GM19397 (cell line): ENCODE results near the gene AKT1.
A peak's percentile ranks its signal among the peaks of the same experiment; 100 is the strongest.
"Not testable (repeated sequence)": the region's sequence is repeated elsewhere in the genome, so short reads cannot be mapped to it uniquely, and the experiment has no call there.

ENCODE experiments used
- ATAC-seq: cut with Tn5 transposase; IDR thresholded peaks from one replicate; pipeline ENCODE4 v1.9.1; 2021; ENCODE audit warnings: mild to moderate bottlenecking, moderate library complexity; ENCODE audit not compliant: unreplicated experiment

The AKT1 gene

GRCh38 chr14:104794993-104795780 lies at the start of gene AKT1:
Gene AKT1 (minus strand): TSS chr14:104795748. CDS start chr14:104792643, 3,105 bp downstream.
- ATAC-seq, result peak; percentile 27

GRCh38 chr14:104845033-104845666 lies 49.6 kb upstream of the AKT1 start:
- ATAC-seq, result no peak

- ATAC-seq, result no peak
These were observed 48.9 kb upstream of the AKT1 start for GRCh38 chr14:104844306-104845032.

DNA sequence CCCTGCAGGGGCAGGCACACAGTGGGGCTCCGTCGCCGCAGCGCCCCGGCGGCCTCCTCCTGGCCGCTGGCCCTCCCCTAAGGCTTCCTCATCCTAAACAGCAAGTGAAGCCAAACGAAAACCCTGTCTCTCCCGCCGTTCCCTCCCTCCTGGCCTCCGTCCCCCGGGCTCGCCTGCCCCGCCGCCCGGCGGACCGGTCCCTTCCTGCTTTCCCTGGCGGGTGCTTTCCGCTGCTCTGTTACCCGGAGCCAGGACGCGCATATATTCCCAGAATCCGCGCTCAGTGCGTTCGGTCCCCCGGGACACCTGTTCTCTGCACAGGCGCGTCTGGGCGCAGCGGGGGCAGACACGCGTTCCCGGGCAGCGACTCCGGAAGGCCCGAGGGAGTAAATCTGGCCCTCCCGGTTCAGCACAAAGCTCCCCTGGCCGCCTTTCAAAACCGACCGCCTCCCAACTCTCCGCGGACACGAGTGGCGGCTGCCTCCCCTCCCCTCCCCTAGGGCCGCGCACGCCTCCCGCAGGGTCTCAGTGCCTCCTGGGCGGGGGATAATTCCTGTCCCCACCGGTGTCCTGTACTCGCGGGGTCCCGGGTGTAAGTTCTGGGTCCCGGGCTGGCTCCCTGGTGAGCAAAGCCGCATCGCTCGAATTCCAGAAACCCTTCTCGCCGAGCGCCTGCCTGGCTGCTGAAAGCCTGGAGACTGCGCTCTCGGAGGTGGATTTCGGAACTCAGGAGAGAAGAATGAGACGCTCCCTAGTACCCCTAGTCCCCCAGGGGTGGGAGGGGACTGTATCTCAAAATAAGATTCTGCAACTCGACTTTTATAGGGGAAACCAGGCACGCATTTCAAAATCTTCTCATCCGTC lies 48.1 kb upstream of the AKT1 start:
- no peak for ATAC-seq

- ATAC-seq, result no peak
These were observed 47.5 kb upstream of the AKT1 start for GRCh38 chr14:104843006-104843405.

DNA sequence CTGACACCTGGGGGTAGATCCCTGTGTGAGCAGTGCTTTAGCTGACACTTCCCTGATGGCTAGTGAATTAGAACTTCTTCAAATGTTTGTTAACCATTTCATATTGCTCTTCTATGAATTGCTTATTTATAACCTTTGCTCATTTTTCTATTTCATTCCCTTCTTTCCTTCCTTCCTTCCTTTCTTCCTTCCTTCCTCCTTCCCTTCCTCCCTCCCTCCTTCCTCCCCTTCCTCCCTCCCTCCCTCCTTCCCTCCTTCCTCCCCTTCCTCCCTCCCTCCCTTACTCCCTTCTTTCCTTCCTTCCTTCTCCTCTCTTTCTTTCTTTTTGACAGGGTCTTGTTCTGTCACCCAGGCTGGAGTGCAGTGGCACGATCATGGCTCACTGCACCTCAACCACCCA lies 46.2 kb upstream of the AKT1 start:
- ATAC-seq, result no peak

DNA sequence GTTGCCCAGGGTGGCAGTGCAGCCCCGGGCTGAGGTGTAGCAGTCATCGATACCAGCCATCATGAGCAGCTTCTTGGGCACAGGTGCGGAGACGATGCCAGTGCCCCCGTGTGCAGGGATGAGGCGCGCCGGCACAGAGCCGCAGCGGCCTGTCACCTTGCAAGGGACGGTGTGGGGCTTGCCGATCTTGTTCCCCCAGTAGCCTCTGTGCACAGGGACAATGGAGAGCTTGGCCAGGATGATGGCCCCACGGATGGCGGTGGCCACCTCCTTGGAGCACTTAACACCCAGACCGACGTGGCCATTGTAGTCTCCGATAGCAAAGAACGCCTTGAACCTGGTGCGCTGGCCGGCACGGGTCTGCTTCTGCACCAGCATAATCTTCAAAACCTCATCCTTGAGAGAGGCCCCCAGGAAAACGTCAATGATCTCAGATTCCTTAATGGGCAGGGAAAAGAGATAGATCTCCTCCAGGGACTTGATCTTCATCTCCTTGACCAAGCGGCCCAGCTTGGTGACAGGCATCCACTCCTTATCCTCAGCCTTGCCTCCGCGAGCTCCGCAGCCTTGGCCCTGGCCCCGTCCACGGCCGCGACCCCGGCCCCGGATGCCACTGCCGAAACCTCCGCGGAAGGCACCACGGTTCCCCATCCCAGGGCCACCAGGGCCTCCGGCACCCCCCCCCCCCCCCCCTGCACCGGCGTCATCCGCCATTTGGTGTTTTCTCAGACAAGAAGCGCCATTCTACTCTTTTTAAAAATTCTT lies 40.8 kb upstream of the AKT1 start:
- not testable (repeated sequence) for ATAC-seq

DNA sequence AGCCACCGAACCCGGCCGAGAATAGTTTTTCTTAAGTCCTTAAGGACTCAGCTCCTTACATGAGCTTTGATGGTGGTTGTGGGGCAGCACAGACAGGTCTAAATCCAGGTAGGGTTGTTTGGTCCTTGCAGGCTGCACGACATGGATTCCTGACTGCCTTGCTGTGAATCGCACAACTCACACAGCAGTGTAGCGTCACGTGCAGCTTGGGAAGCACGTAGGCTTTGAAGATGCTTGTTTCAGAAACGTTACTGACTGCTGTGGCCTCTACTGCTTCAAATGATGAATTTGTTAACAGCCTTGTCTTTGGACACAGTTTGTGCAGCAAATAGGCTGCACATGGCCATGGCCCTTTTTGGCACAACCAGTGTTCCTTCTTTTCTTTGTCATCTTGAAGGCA lies 35.2 kb upstream of the AKT1 start:
- ATAC-seq, result no peak

DNA sequence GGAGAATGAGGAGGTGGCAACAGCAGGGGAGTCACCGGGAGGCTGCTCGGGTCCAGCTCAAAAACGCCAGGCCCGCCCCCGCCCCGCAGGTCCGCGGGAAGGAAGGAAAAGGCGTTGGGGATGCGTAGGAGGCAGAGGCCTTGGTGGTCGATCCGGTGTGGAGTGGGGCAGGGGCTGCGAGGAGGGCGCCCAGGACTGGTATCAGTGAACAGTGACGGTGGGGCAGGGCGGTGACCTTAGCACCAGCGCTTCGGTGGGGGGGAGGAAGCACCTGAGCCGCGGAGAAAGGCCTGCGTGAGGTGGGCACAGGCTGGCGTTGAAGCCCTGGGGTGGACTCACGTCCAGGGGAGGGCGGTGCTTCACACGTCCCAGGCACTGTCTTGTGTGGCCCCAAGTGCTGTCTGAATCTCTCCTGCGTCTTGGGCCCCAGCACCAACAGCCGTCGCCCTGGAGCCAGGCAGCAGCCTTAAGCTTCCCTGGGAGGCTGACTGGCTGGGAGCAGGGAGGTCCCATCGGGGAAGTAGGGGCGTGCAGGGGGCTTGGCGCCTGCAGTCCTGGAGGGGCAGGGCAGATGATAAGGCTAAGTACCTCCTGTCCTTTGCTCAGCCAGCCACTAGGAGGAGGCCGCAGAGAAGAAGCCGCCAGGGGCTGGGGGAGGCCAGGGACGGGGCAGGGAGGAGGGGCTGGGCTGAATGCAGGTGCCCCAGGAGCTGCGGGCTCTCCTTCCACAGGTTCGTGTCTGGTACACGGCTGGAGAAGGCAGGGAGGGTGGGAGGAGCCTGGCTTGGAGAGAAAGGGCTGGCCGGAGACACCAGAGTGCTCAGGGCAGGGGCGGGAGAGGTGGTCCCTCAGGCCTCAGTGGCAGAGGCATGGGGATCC lies 31.9 kb upstream of the AKT1 start:
- ATAC-seq, result no peak

GRCh38 chr14:104826861-104827176 lies 31.3 kb upstream of the AKT1 start:
- ATAC-seq, result no peak

- ATAC-seq, result no peak
These were observed 30.8 kb upstream of the AKT1 start for GRCh38 chr14:104826189-104826860.

GRCh38 chr14:104824353-104824997 lies 28.9 kb upstream of the AKT1 start:
- no peak for ATAC-seq

DNA sequence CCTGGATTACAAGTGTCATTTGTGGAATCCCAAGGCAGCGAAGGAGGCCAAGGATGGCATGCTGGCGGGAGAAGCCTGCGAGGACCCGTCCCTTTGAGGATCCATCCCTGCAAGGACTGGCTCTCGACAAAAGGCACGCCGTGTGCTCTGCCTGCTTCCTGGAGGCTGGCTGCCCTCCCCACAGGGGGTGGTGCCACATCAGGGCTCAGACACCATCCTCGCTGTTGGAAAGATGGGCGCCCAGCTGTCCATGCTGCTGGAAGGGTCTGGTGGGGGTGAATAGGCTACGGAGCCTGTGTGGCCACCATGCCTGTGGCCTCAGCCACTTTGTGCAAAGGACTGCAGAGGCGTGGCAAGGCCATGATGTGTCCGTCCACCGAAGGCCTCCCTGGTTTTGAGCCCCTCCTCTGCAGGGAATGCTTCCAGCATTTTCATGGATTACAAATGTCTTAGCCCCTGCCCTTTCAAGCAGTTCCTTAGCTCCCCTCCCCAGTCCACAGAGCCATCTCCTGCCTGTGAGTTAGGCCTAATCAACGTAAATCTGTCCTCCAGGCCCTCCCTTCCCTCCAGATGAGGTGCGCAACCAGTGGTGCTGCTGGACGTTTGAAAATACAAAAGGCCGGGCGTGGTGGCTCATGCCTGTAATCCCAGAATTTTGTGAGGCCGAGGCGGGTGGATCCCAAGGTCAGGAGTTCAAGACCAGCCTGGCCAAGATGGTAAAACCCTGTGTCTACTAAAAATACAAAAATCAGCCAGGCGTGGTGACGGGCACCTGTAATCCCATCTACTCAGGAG lies 27.5 kb upstream of the AKT1 start:
- ATAC-seq, result no peak

DNA sequence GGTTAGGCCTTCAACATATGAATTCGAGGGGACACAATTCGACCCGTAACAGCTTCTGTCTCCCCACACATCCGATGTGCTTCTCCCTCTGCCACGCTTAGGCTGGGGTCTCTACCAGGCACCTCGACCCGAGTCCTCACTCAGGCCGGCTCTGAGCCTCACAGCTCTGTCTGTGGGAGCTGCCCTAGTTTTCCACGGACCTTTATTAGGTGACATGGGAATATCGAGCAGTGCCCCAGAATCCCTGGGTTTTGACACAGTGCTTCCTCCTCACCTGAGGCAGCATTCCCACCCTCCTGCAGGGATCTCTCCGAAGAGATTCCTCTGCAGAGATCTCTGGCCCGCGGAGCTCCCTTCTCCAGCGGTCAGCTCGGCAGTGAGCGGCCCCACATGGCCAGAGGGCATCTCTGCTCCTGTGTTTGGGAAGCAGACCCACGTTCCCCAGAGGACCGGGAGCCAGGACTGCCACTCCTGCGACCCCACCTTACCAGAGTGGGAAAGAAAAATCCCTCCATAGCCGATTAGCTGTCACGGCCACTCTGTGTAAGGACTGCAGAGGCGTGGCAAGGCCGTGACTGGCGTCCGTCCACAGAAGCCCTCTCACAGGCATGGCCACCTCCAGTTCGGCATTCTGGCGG lies 26.5 kb upstream of the AKT1 start:
- ATAC-seq, result no peak

GRCh38 chr14:104821229-104821945 lies 25.8 kb upstream of the AKT1 start:
- ATAC-seq, result no peak

DNA sequence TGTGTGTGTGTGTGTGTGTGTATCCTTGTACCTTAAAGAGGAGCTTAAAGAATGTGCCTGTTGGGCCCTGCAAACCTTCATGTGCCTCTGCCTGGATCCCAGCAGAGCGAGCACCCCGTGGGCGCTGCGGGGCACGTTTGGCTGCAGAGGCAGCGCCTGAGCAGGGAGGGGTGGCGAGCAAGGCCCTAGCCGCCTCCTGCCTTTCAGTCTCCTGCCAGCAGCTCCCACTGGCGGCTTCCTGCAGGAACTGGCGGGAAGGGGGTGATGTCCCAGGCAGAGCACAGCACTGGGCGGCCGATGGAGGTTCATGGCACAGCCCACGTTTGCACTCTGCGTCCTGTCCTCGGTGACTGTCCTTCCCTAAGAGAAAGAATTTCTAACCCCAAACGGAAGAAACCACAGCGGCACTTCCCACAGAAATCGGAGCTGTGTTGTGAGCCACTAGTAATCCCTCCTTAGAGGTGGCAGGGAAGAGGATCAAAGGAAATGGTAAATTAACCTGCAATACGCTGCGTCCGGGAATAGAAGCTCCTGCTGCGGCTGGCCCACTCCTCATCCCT lies 25.2 kb upstream of the AKT1 start:
- no peak for ATAC-seq
